IMR-90 (cell line): ENCODE measurements around the gene LEP. TPM values are rescaled to one million over a fixed set of nuclear protein-coding genes. Genes with fewer than 3 reads are reported as not detected.

Experiments
- ATAC-seq: fragments of 200-7000 bp; cut with Tn5 transposase; 2 replicates; pipeline ENCODE4 v1.9.1; 2020; ENCODE audit warnings: low read depth, mild to moderate bottlenecking, moderate library complexity
- BruUV-seq: library from RNA; stranded (reverse); fragments of 400-500 nt; replicated peaks from 2 replicates; lab custom pipeline; 2021; lab: Mats Ljungman, UMichigan
- CTCF ChIA-PET: fragments of 300-600 bp; formaldehyde crosslinking; extraction: SDS; loops from one replicate; lab custom pipeline; 2021; ENCODE audit warnings: antibody characterized with exemption; lab: Yijun Ruan, JAX
- POLR2A ChIA-PET: fragments of 300-600 bp; sonication (Branson Sonifier 250); formaldehyde crosslinking; loops from one replicate; lab custom pipeline; 2022; ENCODE audit warnings: antibody characterized with exemption; ENCODE audit not compliant: unreplicated experiment; lab: Charles Lee
- DNase-seq: peaks from one replicate; pipeline ENCODE4 v3.0.0; 2013
- H2AFZ ChIP-seq: replicated peaks from 2 replicates; pipeline ENCODE3; 2013; ENCODE audit warnings: low read length, mild to moderate bottlenecking; ENCODE audit not compliant: poor library complexity
- H2AK5ac ChIP-seq: 2 replicates; pipeline ENCODE4 v1.6.1; 2013; ENCODE audit warnings: low read depth, low read length, inconsistent platforms
- H2AK9ac ChIP-seq: replicated peaks from 2 replicates; pipeline ENCODE3; 2013; ENCODE audit warnings: mild to moderate bottlenecking, low read depth, low read length, moderate library complexity; ENCODE audit not compliant: poor library complexity
- H2BK120ac ChIP-seq: 2 replicates; pipeline ENCODE4 v1.6.1; 2013; ENCODE audit warnings: low read depth, low read length, inconsistent platforms
- H2BK15ac ChIP-seq: 3 replicates; pipeline ENCODE4 v1.6.1; 2013; ENCODE audit warnings: low read depth, low read length, inconsistent platforms
- H2BK20ac ChIP-seq: 2 replicates; pipeline ENCODE4 v1.6.1; 2013; ENCODE audit warnings: low read depth, mild to moderate bottlenecking, inconsistent platforms, low read length, moderate library complexity
- H2BK5ac ChIP-seq: 2 replicates; pipeline ENCODE4 v1.6.1; 2013; ENCODE audit warnings: mild to moderate bottlenecking, low read depth, low read length, inconsistent platforms; ENCODE audit not compliant: poor library complexity, severe bottlenecking
- H3K14ac ChIP-seq: replicated peaks from 2 replicates; pipeline ENCODE4 v1.6.1; 2013; ENCODE audit warnings: low read depth, low read length, inconsistent platforms
- H3K18ac ChIP-seq: 2 replicates; pipeline ENCODE4 v1.6.1; 2013; ENCODE audit warnings: low read depth, low read length, control low read depth
- H3K23ac ChIP-seq: 2 replicates; pipeline ENCODE4 v1.6.1; 2013; ENCODE audit warnings: low read depth, low read length, inconsistent platforms
- H3K27ac ChIP-seq: 2 replicates; pipeline ENCODE4 v1.5.1; 2013; ENCODE audit warnings: mild to moderate bottlenecking, control low read depth, low read length; ENCODE audit not compliant: insufficient read depth
- H3K27me3 ChIP-seq: 2 replicates; pipeline ENCODE4 v1.6.1; 2013; ENCODE audit warnings: low read length; ENCODE audit not compliant: control insufficient read depth, insufficient read depth
- H3K36me3 ChIP-seq: 2 replicates; pipeline ENCODE4 v1.6.1; 2013; ENCODE audit warnings: low read length, mixed read lengths; ENCODE audit not compliant: control insufficient read depth, insufficient read depth
- H3K4ac ChIP-seq: 2 replicates; pipeline ENCODE4 v1.6.1; 2013; ENCODE audit warnings: low read depth, low read length, inconsistent platforms
- H3K4me1 ChIP-seq: 2 replicates; pipeline ENCODE4 v1.6.1; 2013; ENCODE audit warnings: low read length, mixed read lengths; ENCODE audit not compliant: control insufficient read depth, insufficient read depth
- H3K4me2 ChIP-seq: 2 replicates; pipeline ENCODE4 v1.6.1; 2013; ENCODE audit warnings: low read depth, mild to moderate bottlenecking, control low read depth, low read length, moderate library complexity
- H3K4me3 ChIP-seq: 2 replicates; pipeline ENCODE4 v1.5.1; 2013; ENCODE audit warnings: low read depth, mild to moderate bottlenecking, control low read depth, low read length, moderate library complexity; ENCODE audit not compliant: insufficient read depth
- H3K56ac ChIP-seq: 2 replicates; pipeline ENCODE4 v1.6.1; 2013; ENCODE audit warnings: low read length, inconsistent platforms; ENCODE audit not compliant: insufficient read depth; ENCODE audit errors: extremely low read depth
- H3K79me1 ChIP-seq, 2 experiments: 2 replicates each; pipeline ENCODE4 v1.6.1; 2013; ENCODE audit warnings: low read length in 2 of 2, inconsistent platforms in 1 of 2, low read depth in 1 of 2
- H3K9ac ChIP-seq: 2 replicates; pipeline ENCODE4 v1.6.1; 2013; ENCODE audit warnings: low read depth, low read length, control low read depth
- H3K9me1 ChIP-seq: 2 replicates; pipeline ENCODE4 v1.6.1; 2013; ENCODE audit warnings: low read length, inconsistent platforms; ENCODE audit not compliant: insufficient read depth
- H3K9me3 ChIP-seq: 2 replicates; pipeline ENCODE4 v1.6.1; 2013; ENCODE audit warnings: low read length; ENCODE audit not compliant: control insufficient read depth, insufficient read depth
- H4K20me1 ChIP-seq: 2 replicates; pipeline ENCODE4 v1.6.1; 2013; ENCODE audit warnings: low read length, inconsistent platforms; ENCODE audit not compliant: insufficient read depth
- H4K5ac ChIP-seq: 2 replicates; pipeline ENCODE4 v1.6.1; 2013; ENCODE audit warnings: mild to moderate bottlenecking, low read depth, low read length, control low read depth
- H4K8ac ChIP-seq, 2 experiments: 2 replicates each; pipeline ENCODE4 v1.6.1; 2013; ENCODE audit warnings: low read depth in 2 of 2, low read length in 2 of 2, control low read depth in 1 of 2, inconsistent platforms in 1 of 2
- H4K91ac ChIP-seq: 2 replicates; pipeline ENCODE4 v1.6.1; 2013; ENCODE audit warnings: low read depth, low read length, inconsistent platforms; ENCODE audit not compliant: insufficient read depth
- BHLHE40 ChIP-seq: fragments of 150-350 bp; IDR thresholded peaks from 2 replicates; pipeline ENCODE4 v1.6.1; 2016; ENCODE audit warnings: mild to moderate bottlenecking, low read depth, low read length
- CHD1 ChIP-seq: IDR thresholded peaks from 2 replicates; pipeline ENCODE4 v1.6.1; 2012; ENCODE audit warnings: low read depth, low read length, improper control_type of control experiment
- FOS ChIP-seq: fragments of 150-350 bp; IDR thresholded peaks from 2 replicates; pipeline ENCODE4 v1.6.1; 2016; ENCODE audit warnings: low read depth, low read length
- MAFK ChIP-seq: IDR thresholded peaks from 2 replicates; pipeline ENCODE4 v1.6.1; 2012; ENCODE audit warnings: low read depth, low read length, improper control_type of control experiment
- MXI1 ChIP-seq: IDR thresholded peaks from 2 replicates; pipeline ENCODE4 v1.6.1; 2012; ENCODE audit warnings: low read depth, mild to moderate bottlenecking, low read length, moderate library complexity, borderline replicate concordance
- NFE2L2 ChIP-seq: fragments of 150-350 bp; IDR thresholded peaks from 2 replicates; pipeline ENCODE4 v1.6.1; 2016; ENCODE audit warnings: low read depth, mild to moderate bottlenecking, low read length
- POLR2A ChIP-seq: IDR thresholded peaks from 2 replicates; pipeline ENCODE4 v1.6.1; 2012; ENCODE audit warnings: mild to moderate bottlenecking, low read depth, low read length
- RAD21 ChIP-seq: IDR thresholded peaks from 2 replicates; pipeline ENCODE4 v1.6.1; 2012; ENCODE audit warnings: low read length, improper control_type of control experiment
- RCOR1 ChIP-seq: IDR thresholded peaks from 2 replicates; pipeline ENCODE4 v1.6.1; 2012; ENCODE audit warnings: mild to moderate bottlenecking, low read length, improper control_type of control experiment; ENCODE audit not compliant: insufficient replicate concordance
- SMC3 ChIP-seq: fragments of 150-350 bp; IDR thresholded peaks from 2 replicates; pipeline ENCODE4 v1.6.1; 2016; ENCODE audit warnings: low read depth, mild to moderate bottlenecking, antibody characterized with exemption, low read length, moderate library complexity
- WGBS, 2 experiments: methylation state at CpG; one replicate each; pipeline versions ENCODE4 v1.1.5 to v1.1.7; 2013; ENCODE audit warnings: missing lambda C conversion rate in 2 of 2; ENCODE audit not compliant: insufficient read length in 1 of 2; ENCODE audit errors: extremely low coverage in 2 of 2; 5-methylcytosine and 5-hydroxymethylcytosine counted together
- dilution Hi-C: fragments of 300-500 bp; cut with HindIII; formaldehyde crosslinking; loops from one replicate; pipeline ENCODE4 v1.14.3; 2018; ENCODE audit warnings: low sequenced_read_pairs; ENCODE audit not compliant: unreplicated experiment
- in situ Hi-C: fragments of 300-500 bp; cut with MboI; formaldehyde crosslinking; loops from 3 replicates; pipeline ENCODE4 v1.14.3; 2019; ENCODE audit warnings: low sequenced_read_pairs, inconsistent platforms, mixed read lengths
- intact Hi-C: fragments of 100-400 bp; cut with micrococcal nuclease; formaldehyde crosslinking; loops from 2 replicates; pipeline ENCODE4 v1.10.0; 2022
- polyA plus RNA-seq, 3 experiments: library from polyadenylated mRNA; depleted of rRNA; stranded (reverse); fragments of >200 nt; gene quantifications; 2 replicates each; pipeline ENCODE4 v1.2.3, GENCODE V29; 2012; ENCODE audit warnings: low replicate concordance in 1 of 3
- total RNA-seq: library from RNA; depleted of rRNA; stranded (reverse); fragments of >200 nt; gene quantifications from 2 replicates; pipeline ENCODE4 v1.2.3, GENCODE V29; 2012
- TF ChIP-seq, protein P1 (sequence below): conservative IDR thresholded peaks from 2 replicates; pipeline ENCODE4 v1.5.1; 2012; ENCODE audit warnings: mild to moderate bottlenecking, low read depth, low read length, improper control_type of control experiment
- TF ChIP-seq, protein P2 (sequence below): fragments of 150-350 bp; IDR thresholded peaks from 2 replicates; pipeline ENCODE4 v1.6.1; 2017; ENCODE audit warnings: mild to moderate bottlenecking, antibody characterized with exemption, low read length, low read depth

Gene LEP
- total and polyA plus RNA-seq, 2 of the 4 experiments (the other 2 are of a cell fraction): not detected

DNA sequence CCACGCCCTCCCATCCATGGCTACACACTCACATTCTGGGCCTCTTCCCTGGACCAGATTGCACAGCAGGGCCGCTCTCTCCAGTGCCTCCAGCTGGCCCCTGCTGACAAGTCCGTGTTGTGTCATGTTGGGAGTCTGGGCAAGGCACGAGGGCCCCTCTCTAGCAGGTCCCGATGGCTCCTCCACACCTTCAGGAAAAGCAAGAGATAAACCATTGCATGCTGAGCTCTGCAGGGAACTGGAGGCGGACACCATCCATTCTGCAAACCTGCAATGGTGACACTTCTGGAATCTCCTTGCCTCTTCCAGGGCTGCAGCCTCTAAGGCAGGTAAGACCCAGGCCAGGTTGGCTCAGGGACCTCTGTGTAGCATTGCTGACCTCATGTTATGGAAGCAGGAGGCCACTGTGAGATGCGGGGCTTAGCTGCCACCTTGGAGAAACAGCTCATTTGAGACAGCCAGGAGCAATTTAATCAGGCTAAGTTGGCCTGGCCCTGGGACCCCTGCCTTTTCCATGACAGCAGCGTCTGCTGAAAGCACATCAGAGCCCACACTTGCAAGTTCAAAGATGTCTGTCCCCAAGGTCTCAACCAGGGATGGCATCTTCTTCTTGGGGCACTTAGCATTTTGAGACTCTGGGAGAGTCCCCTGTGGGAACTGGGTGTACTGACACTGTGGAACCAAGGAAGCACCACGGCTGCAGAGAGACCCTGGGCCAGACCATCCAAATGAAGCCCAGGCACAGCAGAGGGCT is 34.2 kb upstream of the LEP start:
- dilution Hi-C loops (no loop called here), intact Hi-C loops (loop anchor here (5.0 to 10.0 kb wide), 2 partner anchors 282 to 860 kb away; no protein-coding TSS in a partner anchor), in situ Hi-C loops (loop anchor here (5.0 kb wide), 1 partner anchor 75 kb away; no protein-coding TSS in a partner anchor)
- H3K4me2 ChIP-seq: no peak overlapping the region
- CTCF ChIA-PET: interaction anchor here (4.5 kb wide), 1 partner anchor 72 kb away, joined by 36 read pairs; no protein-coding TSS in a partner anchor
- no peak overlapping the region for H3K9ac ChIP-seq
- H3K36me3 ChIP-seq: no peaks in the 10 kb centered on the region
- H3K79me1 ChIP-seq: no peaks in the 10 kb centered on the region
- H3K27ac ChIP-seq: no peak overlapping the region
- H4K8ac ChIP-seq: no peak overlapping the region
- H2BK20ac ChIP-seq: no peak overlapping the region
- DNase-seq: no peak
- peaks cover 3% of the 10 kb centered on the region; the same call in 1 of the 2 replicates for H4K20me1 ChIP-seq
- H3K56ac ChIP-seq: no peak overlapping the region
- POLR2A ChIA-PET: no interaction called here
- H3K4me1 ChIP-seq: no peaks in the 10 kb centered on the region
- WGBS, 2 experiments: 66% methylated on average over 3 of the region's 9 CpGs; no CpG with 5 or more reads in 1 of the 2 experiments
- no peak overlapping the region for H3K23ac ChIP-seq
- BruUV-seq: no TSS peak
- H2BK5ac ChIP-seq: no peak overlapping the region
- H3K9me1 ChIP-seq: no peaks in the 10 kb centered on the region
- H2BK120ac ChIP-seq: no peak overlapping the region
- H2BK15ac ChIP-seq: no peak overlapping the region
- H4K5ac ChIP-seq: no peak overlapping the region
- H3K4ac ChIP-seq: no peak overlapping the region
- H3K27me3 ChIP-seq: peaks cover 70% of the 10 kb centered on the region
- H2AK9ac ChIP-seq: no peak overlapping the region
- H2AFZ ChIP-seq: no peak overlapping the region
- no peak overlapping the region for H4K91ac ChIP-seq
- no peak overlapping the region for H2AK5ac ChIP-seq
- H3K4me3 ChIP-seq: no peak overlapping the region
- no peak overlapping the region for H3K14ac ChIP-seq
- ATAC-seq: no peak
- no peak overlapping the region for H3K18ac ChIP-seq
- H3K9me3 ChIP-seq: no peaks in the 10 kb centered on the region
- TF ChIP-seq MXI1: no peak
- TF ChIP-seq SMC3: no peak
- no peak for TF ChIP-seq NFE2L2
- TF ChIP-seq MAFK: no peak
- TF ChIP-seq, protein P1, sequence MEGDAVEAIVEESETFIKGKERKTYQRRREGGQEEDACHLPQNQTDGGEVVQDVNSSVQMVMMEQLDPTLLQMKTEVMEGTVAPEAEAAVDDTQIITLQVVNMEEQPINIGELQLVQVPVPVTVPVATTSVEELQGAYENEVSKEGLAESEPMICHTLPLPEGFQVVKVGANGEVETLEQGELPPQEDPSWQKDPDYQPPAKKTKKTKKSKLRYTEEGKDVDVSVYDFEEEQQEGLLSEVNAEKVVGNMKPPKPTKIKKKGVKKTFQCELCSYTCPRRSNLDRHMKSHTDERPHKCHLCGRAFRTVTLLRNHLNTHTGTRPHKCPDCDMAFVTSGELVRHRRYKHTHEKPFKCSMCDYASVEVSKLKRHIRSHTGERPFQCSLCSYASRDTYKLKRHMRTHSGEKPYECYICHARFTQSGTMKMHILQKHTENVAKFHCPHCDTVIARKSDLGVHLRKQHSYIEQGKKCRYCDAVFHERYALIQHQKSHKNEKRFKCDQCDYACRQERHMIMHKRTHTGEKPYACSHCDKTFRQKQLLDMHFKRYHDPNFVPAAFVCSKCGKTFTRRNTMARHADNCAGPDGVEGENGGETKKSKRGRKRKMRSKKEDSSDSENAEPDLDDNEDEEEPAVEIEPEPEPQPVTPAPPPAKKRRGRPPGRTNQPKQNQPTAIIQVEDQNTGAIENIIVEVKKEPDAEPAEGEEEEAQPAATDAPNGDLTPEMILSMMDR: no peak
- no peak for TF ChIP-seq POLR2A
- TF ChIP-seq BHLHE40: no peak
- TF ChIP-seq, protein P2, sequence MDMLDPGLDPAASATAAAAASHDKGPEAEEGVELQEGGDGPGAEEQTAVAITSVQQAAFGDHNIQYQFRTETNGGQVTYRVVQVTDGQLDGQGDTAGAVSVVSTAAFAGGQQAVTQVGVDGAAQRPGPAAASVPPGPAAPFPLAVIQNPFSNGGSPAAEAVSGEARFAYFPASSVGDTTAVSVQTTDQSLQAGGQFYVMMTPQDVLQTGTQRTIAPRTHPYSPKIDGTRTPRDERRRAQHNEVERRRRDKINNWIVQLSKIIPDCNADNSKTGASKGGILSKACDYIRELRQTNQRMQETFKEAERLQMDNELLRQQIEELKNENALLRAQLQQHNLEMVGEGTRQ: no peak
- no peak for TF ChIP-seq RAD21
- TF ChIP-seq RCOR1: no peak
- TF ChIP-seq CHD1: no peak
- TF ChIP-seq FOS: no peak
